Measurements from ENCODE around the gene VCPKMT. TPM values are rescaled to one million over a fixed set of nuclear protein-coding genes. Genes with fewer than 3 reads are reported as not detected.

Gene VCPKMT
- 10 to 100 TPM; 12.7 to 17.7 (median 15.3) TPM for polyA plus RNA-seq (ENCODE audit: insufficient read length in 4 of 4)

- DNase-seq (ENCODE audit: low read depth in 4 of 4, low spot score in 3 of 4), result peak; percentile 84 to 88 (median 86)
Observed at GRCh38 chr14:50116181-50116956, at the start of gene VCPKMT. TSS of gene VCPKMT (minus strand) at chr14:50116572. CDS start at chr14:50116552, 20 bp downstream.

DNA sequence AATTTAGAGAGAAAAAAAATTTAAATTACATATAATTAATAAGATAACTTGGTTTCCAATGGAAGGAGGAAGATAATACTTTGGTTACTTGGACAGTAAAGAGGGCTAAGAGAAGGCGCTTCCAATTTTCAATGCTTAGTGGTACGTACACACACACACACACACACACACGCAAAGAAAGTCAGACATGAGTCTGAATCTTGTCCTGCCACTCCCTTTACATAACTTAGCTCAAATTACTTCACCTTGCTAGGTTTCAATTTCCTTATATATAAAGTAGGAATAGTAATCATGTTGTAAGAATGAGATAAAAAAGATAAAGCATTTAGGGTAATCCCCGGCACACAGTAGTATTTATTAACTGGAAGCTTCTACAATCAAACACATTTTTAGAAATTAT, 39.7 kb upstream of the VCPKMT start:
- DNase-seq (ENCODE audit: low read depth in 4 of 4, low spot score in 3 of 4), result no peak

DNA sequence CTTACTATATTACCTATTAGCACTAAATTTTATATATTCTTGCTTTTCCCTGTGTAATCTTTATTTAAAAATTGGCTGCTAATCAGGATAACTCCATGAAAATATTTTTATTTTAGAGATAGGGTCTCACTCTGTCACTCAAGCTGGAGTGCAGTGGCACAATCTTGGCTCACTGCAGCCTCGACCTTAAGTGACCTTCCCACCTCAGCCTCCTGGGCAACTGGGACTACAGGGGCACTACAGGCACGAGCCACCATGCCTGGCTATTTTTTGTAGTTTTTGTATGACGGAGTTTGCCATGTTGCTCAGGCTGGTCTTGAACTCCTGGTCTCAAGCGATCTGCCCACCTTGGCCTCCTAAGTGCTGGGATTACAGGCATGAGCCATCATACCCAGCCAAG, 32.4 kb upstream of the VCPKMT start:
- DNase-seq (ENCODE audit: low read depth in 4 of 4, low spot score in 3 of 4), result no peak

DNA sequence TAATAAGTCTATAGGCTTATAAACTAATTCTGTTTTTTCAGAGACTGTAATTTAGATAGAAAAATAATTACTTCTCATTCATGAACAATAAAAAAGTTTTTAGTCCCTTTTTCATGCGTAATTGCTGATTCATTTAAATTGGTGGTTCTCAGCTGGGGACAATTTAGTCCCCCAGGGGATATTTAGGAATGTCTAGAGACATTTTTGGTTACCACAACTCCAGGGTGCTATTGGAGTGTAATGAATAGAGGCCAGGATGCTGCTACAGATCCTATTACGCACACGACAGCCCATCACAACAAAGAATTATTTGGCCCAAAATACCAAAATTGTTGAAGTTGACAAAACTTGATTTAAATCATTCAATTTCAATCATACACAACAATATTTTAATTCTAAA, 22.8 kb upstream of the VCPKMT start:
- DNase-seq (ENCODE audit: low read depth in 4 of 4, low spot score in 3 of 4), result no peak

DNA sequence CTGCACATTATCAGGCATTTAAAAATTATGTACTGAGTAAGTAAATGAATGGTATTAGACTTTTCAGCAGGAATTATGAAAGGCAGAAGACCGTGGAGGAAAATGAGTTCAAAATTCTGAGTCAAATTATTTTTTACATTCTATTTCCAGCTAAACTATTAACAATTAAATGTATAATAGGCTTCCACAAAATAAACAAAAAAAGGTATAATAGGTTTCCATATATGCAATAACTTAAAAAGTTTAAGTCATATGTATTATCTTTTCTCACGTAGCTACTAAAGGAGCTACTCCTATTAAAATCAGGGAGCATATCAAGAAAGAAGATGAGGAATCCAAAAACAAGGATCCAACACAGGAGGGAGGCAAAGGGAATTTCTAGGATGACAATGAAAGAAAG, 11.4 kb upstream of the VCPKMT start:
- no peak for DNase-seq (ENCODE audit: low read depth in 4 of 4, low spot score in 3 of 4)

- DNase-seq (ENCODE audit: low read depth in 4 of 4, low spot score in 3 of 4), result no peak
Observed at GRCh38 chr14:50123062-50123461, 6.7 kb upstream of the VCPKMT start.

DNA sequence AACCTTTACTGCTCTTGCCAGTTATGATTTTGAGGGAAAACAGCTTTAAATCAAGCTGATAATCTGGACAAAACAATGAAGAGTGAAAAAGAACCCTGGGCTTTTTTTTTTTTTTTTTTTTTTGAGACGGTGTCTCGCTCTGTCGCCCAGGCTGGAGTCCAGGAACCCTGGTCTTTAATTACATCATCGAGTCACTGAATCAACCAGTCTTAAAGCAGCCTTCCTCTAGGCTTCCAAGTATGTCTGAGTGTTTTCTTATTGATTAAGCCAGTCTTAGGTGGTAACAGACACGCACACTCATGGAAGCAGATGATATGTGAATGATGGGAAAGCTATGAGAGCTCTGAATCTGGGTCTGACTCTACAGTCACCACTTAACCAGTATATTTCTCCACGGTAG, 5.9 kb upstream of the VCPKMT start:
- DNase-seq (ENCODE audit: low read depth in 4 of 4, low spot score in 3 of 4), result no peak

GRCh38 chr14:50121486-50121885, 5.1 kb upstream of the VCPKMT start:
- no peak for DNase-seq (ENCODE audit: low read depth in 4 of 4, low spot score in 3 of 4)

GRCh38 chr14:50117456-50117855, 1.1 kb upstream of the VCPKMT start:
- no peak for DNase-seq (ENCODE audit: low read depth in 4 of 4, low spot score in 3 of 4)

- peak in 3 of 4 donors; percentile 39 to 45 (median 45) for DNase-seq (ENCODE audit: low read depth in 4 of 4, low spot score in 3 of 4)
Observed at GRCh38 chr14:50116966-50117365, 594 bp upstream of the VCPKMT start.

DNA sequence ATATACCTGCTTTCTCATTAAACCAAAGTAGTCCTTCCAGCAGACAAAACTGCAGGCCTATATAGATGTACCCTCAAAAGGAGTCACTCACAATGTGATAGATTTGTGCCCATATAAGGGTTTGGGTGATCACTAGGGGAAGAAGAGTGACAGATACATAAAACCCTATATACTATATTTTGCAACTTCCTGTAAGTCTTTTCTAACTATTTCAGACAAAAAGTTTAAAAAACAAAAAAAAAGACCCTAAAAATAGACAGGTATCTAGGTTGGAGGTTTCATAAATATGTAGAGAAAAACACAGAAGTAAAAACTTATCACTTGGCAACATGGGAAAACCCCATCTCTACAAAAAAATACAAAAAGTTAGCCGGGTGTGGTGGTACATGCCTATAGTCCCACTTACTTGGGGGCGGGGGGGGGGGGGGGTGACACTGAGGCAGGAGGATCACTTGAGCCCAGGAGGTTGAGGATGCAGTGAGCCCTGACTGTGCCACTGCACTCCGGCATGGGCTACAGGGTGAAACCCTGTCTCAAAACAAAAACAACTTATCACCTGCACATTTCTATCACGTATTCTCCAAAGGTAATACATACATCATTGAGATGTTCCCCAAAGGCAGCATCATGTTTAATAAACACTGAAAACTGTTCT, 2.9 kb downstream of the VCPKMT start:
- no peak for DNase-seq (ENCODE audit: low read depth in 4 of 4, low spot score in 3 of 4)

DNA sequence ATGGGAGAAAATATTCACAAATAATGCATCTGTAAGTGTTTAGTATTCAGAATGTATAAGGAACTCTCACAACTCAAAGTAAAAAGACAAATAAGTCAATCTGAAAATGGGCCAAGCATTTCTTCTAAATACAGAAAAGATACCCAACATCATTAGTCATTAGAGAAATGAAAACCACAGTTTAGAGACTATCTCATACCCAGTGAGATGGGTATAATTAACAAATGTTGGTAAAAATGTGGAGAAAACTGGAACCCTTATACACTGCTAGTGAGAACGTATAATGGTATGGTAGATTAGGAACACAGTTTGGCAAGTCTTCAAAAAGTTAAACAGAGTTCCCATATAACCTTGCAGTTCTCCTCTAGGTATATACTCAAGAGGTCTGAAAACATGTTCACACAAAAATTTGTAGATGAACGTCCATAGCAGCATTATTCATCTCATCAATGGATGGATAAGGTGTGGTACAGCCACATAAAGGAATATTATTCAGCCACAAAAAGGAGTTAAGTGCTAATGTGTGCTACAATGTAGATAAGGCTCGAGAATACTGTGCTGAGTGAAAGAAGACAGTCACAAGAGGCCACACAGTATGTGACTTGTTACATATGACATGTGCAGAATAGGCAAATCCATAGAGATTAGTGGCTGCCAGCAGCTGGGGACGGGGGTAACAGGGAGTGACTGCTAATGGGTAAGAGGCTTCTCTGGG, 5.9 kb downstream of the VCPKMT start:
- no peak for DNase-seq (ENCODE audit: low read depth in 4 of 4, low spot score in 3 of 4)

DNA sequence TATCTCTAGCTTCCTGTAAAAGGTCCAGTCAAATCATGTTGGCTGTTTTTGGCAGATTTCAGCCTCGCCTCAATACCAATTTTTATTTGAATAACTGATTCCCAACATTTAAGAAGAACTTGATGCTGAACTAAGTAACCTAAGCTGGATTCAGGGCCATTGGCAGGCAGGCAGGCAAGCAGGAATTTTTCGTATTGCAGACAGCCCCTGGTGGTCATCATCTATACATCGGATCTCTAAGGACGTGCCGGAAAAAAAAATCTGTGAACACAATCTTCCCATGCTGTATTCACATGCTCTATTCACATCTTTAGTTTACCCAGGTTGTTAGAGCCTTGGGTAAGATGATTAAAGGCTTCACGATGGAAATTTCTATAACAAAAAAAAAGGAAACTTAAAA, 7.0 kb downstream of the VCPKMT start:
- no peak for DNase-seq (ENCODE audit: low read depth in 4 of 4, low spot score in 3 of 4)

- no peak for DNase-seq (ENCODE audit: low read depth in 4 of 4, low spot score in 3 of 4)
Observed at GRCh38 chr14:50107850-50108249, 8.5 kb downstream of the VCPKMT start.

GRCh38 chr14:50106178-50106577, 10.2 kb downstream of the VCPKMT start:
- no peak for DNase-seq (ENCODE audit: low read depth in 4 of 4, low spot score in 3 of 4)

GRCh38 chr14:50103558-50103957, 12.8 kb downstream of the VCPKMT start:
- DNase-seq (ENCODE audit: low read depth in 4 of 4, low spot score in 3 of 4), result no peak

DNA sequence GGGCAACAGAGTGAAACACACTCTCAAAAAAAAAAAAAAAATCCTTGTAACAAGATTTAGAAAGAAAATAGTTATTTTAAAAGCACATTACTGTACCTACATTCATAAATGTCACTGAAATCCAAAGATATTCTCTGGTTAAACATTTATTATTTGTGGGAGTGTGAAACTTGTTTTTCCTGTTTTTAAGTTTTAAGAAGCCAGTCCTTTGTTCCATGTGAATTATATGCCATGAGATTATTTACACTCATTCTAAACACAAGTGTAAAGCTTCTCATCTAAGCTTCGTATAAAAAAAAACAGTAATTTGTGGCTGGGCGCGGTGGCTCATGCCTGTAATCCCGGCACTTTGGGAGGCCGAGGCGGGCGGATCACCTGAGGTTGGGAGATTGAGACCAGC, 15.0 kb downstream of the VCPKMT start:
- DNase-seq (ENCODE audit: low read depth in 4 of 4, low spot score in 3 of 4), result no peak

DNA sequence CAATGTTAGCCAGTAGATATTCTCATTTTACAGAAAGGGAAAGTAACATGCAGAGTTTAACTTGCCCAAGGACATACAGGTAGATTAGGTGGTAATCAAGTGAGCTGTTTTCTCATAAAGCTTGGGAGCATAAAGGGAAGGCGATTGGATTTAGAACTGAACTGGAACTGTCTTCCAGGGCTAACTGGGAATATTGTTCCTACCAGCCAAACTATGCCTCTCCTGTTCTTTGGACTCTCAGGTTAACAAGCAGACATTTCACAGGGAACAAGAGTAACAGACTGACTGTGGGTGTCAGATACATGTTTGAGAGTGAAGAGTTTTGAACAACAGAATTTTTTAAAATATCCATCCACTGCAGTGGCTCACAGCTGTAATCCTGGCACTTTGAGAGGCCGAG, 15.6 kb downstream of the VCPKMT start:
- DNase-seq (ENCODE audit: low read depth in 4 of 4, low spot score in 3 of 4), result no peak

DNA sequence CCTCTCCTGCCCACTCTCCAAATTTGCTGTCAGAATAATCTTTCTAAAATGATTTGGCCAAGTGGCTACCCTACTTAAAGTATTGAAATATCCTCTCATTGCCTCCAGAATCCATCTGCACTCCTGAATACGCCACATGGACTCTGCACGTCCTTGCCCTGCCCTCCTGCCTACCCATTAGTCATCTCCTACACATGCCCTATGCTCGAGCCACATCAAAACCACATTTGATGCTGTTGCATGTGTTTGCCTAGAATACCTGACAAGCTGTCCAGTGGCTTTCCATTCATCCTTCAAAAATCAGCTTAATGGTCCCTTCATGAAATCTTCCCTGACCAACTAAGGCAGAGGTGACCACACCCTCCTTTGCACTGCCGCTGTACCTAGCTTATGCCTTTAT, 17.0 kb downstream of the VCPKMT start:
- DNase-seq (ENCODE audit: low read depth in 4 of 4, low spot score in 3 of 4), result no peak

- no peak for DNase-seq (ENCODE audit: low read depth in 4 of 4, low spot score in 3 of 4)
Observed at GRCh38 chr14:50095895-50096294, 20.5 kb downstream of the VCPKMT start.

GRCh38 chr14:50094056-50094755, 22.2 kb downstream of the VCPKMT start:
- no peak for DNase-seq (ENCODE audit: low read depth in 4 of 4, low spot score in 3 of 4)
